SK-N-SH (cell line): ENCODE results near the gene RASA3. TPM values are rescaled to one million over a fixed set of nuclear protein-coding genes. Genes with fewer than 3 reads are reported as not detected.

Experiments
- CTCF ChIA-PET: fragments of 300-600, 350-600 bp; formaldehyde crosslinking; extraction: SDS; loops from one replicate; lab custom pipeline; 2021; lab: Yijun Ruan, JAX
- POLR2A ChIA-PET: fragments of 350-600 bp; sonication (Branson Sonifier 250); formaldehyde crosslinking; extraction: SDS; loops from one replicate; lab custom pipeline; 2020; ENCODE audit warnings: antibody characterized with exemption, inconsistent platforms; lab: Yijun Ruan, JAX
- DNase-seq: peaks from one replicate; pipeline ENCODE4 v3.0.0; 2012
- H2AFZ ChIP-seq: fragments of 200-600 bp; sonication (generic); 2 replicates; pipeline ENCODE4 v1.8.1; 2016; ENCODE audit warnings: antibody characterized with exemption, mild to moderate bottlenecking, low read depth
- H3F3A ChIP-seq: fragments of 200-600 bp; sonication (generic); replicated peaks from 2 replicates; pipeline ENCODE3; 2016; ENCODE audit warnings: antibody characterized with exemption, mild to moderate bottlenecking; ENCODE audit not compliant: insufficient read depth
- H3K27ac ChIP-seq, 2 experiments: fragments of 200-500 bp in 1 of 2; fragments of 200-600 bp in 1 of 2; sonication (Bioruptor generic) in 1 of 2; sonication (generic), shearing (Covaris generic) in 1 of 2; 2 replicates each; pipeline versions ENCODE4 v1.5.1 to v1.6.1; 2014 to 2016; ENCODE audit warnings: low read depth in 2 of 2, inconsistent platforms in 1 of 2, low read length in 1 of 2, mild to moderate bottlenecking in 1 of 2, mixed read lengths in 1 of 2
- H3K27me3 ChIP-seq: fragments of 200-600 bp; sonication (generic), shearing (Covaris generic); 2 replicates; pipeline ENCODE4 v1.6.1; 2016; ENCODE audit warnings: mixed run types; ENCODE audit not compliant: insufficient read depth
- H3K36me3 ChIP-seq, 2 experiments: fragments of 200-500 bp in 1 of 2; fragments of 200-600 bp in 1 of 2; sonication (Bioruptor generic) in 1 of 2; sonication (generic) in 1 of 2; replicated peaks in 1 of 2; 2 replicates each; pipeline versions ENCODE3 to v1.5.1; 2014 to 2016; ENCODE audit warnings: low read length in 1 of 2, mild to moderate bottlenecking in 1 of 2; ENCODE audit not compliant: insufficient read depth in 2 of 2, control insufficient read depth in 1 of 2
- H3K4me1 ChIP-seq, 2 experiments: fragments of 200-500 bp in 1 of 2; fragments of 200-600 bp in 1 of 2; sonication (Bioruptor generic) in 1 of 2; sonication (generic), shearing (Covaris generic) in 1 of 2; 2 replicates each; pipeline versions ENCODE4 v1.5.1 to v1.6.1; 2014 to 2016; ENCODE audit warnings: low read depth in 1 of 2, low read length in 1 of 2, mixed run types in 1 of 2; ENCODE audit not compliant: insufficient read depth in 2 of 2, control insufficient read depth in 1 of 2
- H3K4me2 ChIP-seq: fragments of 200-600 bp; sonication (generic), shearing (Covaris generic); 2 replicates; pipeline ENCODE4 v1.6.1; 2017; ENCODE audit warnings: mixed run types
- H3K4me3 ChIP-seq, 2 experiments: fragments of 200-500 bp in 1 of 2; fragments of 200-600 bp in 1 of 2; sonication (Bioruptor generic) in 1 of 2; sonication (generic), shearing (Covaris generic) in 1 of 2; 2 replicates each; pipeline versions ENCODE4 v1.5.1 to v1.8.1; 2014 to 2016; ENCODE audit warnings: low read depth in 2 of 2, inconsistent platforms in 1 of 2, low read length in 1 of 2, mild to moderate bottlenecking in 1 of 2, mixed read lengths in 1 of 2, moderate library complexity in 1 of 2
- H3K79me2 ChIP-seq: fragments of 200-600 bp; sonication (generic); 2 replicates; pipeline ENCODE4 v1.8.1; 2017; ENCODE audit warnings: mild to moderate bottlenecking; ENCODE audit not compliant: insufficient read depth
- H3K9ac ChIP-seq: fragments of 200-600 bp; sonication (generic); 2 replicates; pipeline ENCODE4 v1.6.1; 2017; ENCODE audit warnings: mixed run types
- H3K9me2 ChIP-seq: fragments of 200-600 bp; sonication (generic); 2 replicates; pipeline ENCODE4 v1.6.1; 2017; ENCODE audit warnings: mixed run types
- H3K9me3 ChIP-seq: fragments of 200-600 bp; sonication (generic); 2 replicates; pipeline ENCODE4 v1.6.1; 2017; ENCODE audit warnings: mixed run types, mild to moderate bottlenecking, moderate library complexity
- H4K20me1 ChIP-seq: fragments of 200-600 bp; sonication (generic); 2 replicates; pipeline ENCODE4 v1.6.1; 2017; ENCODE audit warnings: mild to moderate bottlenecking, mixed run types; ENCODE audit not compliant: insufficient read depth
- FOXM1 ChIP-seq: IDR thresholded peaks from 2 replicates; pipeline ENCODE4 v1.4.0; 2012; ENCODE audit warnings: low read depth, mild to moderate bottlenecking
- JUND ChIP-seq: IDR thresholded peaks from 2 replicates; pipeline ENCODE4 v1.4.0; 2012
- MEF2A ChIP-seq: IDR thresholded peaks from 2 replicates; pipeline ENCODE4 v1.4.0; 2012; ENCODE audit warnings: low read depth, borderline replicate concordance
- PBX3 ChIP-seq: IDR thresholded peaks from 2 replicates; pipeline ENCODE4; 2012
- REST ChIP-seq: IDR thresholded peaks from 2 replicates; pipeline ENCODE4 v1.6.1; 2012; ENCODE audit warnings: mild to moderate bottlenecking, low read depth, low read length, moderate library complexity
- SIN3A ChIP-seq: IDR thresholded peaks from 2 replicates; pipeline ENCODE4 v1.6.1; 2012; ENCODE audit warnings: low read depth, mild to moderate bottlenecking, low read length, moderate library complexity, borderline replicate concordance
- WGBS: methylation state at CpG from one replicate; pipeline ENCODE4 v1.1.6; 2017; ENCODE audit warnings: low lambda C conversion rate; 5-methylcytosine and 5-hydroxymethylcytosine counted together
- polyA plus RNA-seq, 3 experiments: library from polyadenylated mRNA; depleted of rRNA; stranded (reverse); fragments of >200 nt; gene quantifications; 2 replicates each; pipeline ENCODE4 v1.2.3, GENCODE V29; 2012

RASA3 gene
- polyA plus RNA-seq, 1 of the 3 experiments (the other 2 are of a cell fraction), result 25.1 TPM

GRCh38 chr13:114145722-114146121 is 13.3 kb upstream of the RASA3 start (continued):
- TF ChIP-seq REST, result no peak

DNA sequence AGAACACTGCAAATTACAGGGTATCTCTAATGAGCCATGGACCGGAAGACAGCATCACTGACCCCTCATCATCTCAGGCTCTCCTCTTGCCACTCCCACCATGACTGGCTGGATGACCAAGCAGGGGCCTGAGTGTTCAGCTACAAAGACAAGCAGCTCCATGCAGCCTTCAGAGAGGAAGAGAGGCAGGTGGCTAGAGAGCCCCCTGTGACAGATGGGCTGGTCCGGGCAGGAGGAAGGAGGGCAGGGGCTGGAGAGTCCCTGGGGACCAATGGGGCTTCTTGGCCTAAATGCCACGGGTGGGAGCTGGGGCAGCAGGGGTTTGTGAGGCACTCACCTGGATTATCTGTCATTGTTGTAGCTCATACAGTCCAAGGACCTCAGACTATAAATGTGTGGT is 12.8 kb upstream of the RASA3 start:
- DNase-seq, result peak; percentile 40
- POLR2A ChIA-PET, result no interaction called here
- Histone ChIP-seq H3K9ac (no peak overlapping the region), H3K79me2 (no peaks in the 10 kb centered on the region)
- TF ChIP-seq JUND, result no peak
- TF ChIP-seq FOXM1, result no peak
- no peak for TF ChIP-seq SIN3A
- TF ChIP-seq, all 33 proteins: peak for 0
- Histone ChIP-seq H3K27me3 (no peaks in the 10 kb centered on the region), H3K27ac (no peak overlapping the region), H3K9me2 (no peaks in the 10 kb centered on the region), H3K4me2 (no peak overlapping the region), H3K9me3 (no peaks in the 10 kb centered on the region), H2AFZ (no peak overlapping the region), H3K4me1 (peaks cover 0 to 16% of the 10 kb centered on the region in 2 experiments; a peak in 1 of 4 replicates), H3K4me3 (no peak overlapping the region), H3F3A (peaks cover 4% of the 10 kb centered on the region), H4K20me1 (no peaks in the 10 kb centered on the region), H3K36me3 (no peaks in the 10 kb centered on the region)
- 63% methylated on average over 3 of the region's 3 CpGs for WGBS
- CTCF ChIA-PET, result interaction anchor here (1.1 to 1.3 kb wide), 3 partner anchors 22 to 281 kb away, joined by 3 to 5 read pairs (median 3); partner anchors contain the start of gene GAS6

DNA sequence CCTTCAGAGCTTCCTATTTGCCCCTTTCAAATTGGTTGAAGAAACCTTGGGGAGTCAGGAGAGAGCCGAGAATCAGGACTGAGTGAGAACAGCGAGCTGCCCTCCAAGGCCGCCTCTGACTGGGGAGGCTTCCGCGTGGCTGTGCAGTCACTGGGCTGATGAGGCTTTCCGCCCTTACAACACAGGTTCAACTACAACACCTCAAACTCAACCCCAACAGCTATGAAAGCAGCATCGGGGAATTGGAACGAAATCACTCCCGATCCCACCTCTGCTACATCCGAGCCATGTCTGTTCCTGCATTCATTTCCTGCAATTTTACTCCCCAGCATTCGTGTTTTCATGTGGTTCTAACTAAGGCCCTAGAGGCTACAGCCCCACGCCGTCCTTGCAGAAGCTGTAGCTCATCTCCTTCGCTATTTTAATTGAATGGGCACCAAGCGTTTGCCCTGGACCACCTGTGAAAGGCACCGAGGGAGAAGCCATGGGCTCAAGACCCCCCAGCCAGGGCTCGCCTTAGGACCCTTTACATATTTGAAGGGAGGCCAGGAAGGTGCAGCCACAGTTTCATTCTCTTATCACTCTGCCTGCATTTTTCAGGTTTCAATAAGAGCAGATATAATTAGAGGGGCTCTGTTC is 12.3 kb upstream of the RASA3 start:
- H3K4me1 ChIP-seq, result peaks cover 0 to 18% of the 10 kb centered on the region in 2 experiments; a peak in 1 of 4 replicates
- H3K9ac ChIP-seq, result no peak overlapping the region
- H3K36me3 ChIP-seq, result no peaks in the 10 kb centered on the region
- no peak for DNase-seq
- H3K9me2 ChIP-seq, result no peaks in the 10 kb centered on the region
- TF ChIP-seq JUND (no peak), PBX3 (no peak), MEF2A (no peak)
- no peaks in the 10 kb centered on the region for H3K9me3 ChIP-seq
- no peaks in the 10 kb centered on the region for H3K79me2 ChIP-seq
- H3K27me3 ChIP-seq, result no peaks in the 10 kb centered on the region
- H2AFZ ChIP-seq, result no peak overlapping the region
- ChIA-PET POLR2A (no interaction called here), CTCF (interaction anchor here (1.1 to 1.3 kb wide), 3 partner anchors 22 to 280 kb away, joined by 3 to 5 read pairs (median 3); partner anchors contain the start of gene GAS6)
- 88% methylated on average over 17 of the region's 17 CpGs for WGBS
- no peak overlapping the region for H3K27ac ChIP-seq
- peaks cover 4% of the 10 kb centered on the region for H3F3A ChIP-seq
- no peaks in the 10 kb centered on the region for H4K20me1 ChIP-seq
- no peak overlapping the region for H3K4me3 ChIP-seq
- H3K4me2 ChIP-seq, result no peak overlapping the region
